H1 (cell line): Measurements from ENCODE around the gene UHRF1. TPM values are rescaled to one million over a fixed set of nuclear protein-coding genes. Genes with fewer than 3 reads are reported as not detected.
"Not testable (repeated sequence)": the region's sequence is repeated elsewhere in the genome, so short reads cannot be mapped to it uniquely, and the experiment has no call there.

Source experiments
- CTCF ChIA-PET: fragments of 300-600 bp; sonication (Branson Sonifier 250); formaldehyde crosslinking; loops from one replicate; lab custom pipeline; 2021; ENCODE audit not compliant: partially characterized antibody; lab: Charles Lee
- POLR2A ChIA-PET: fragments of 300-600 bp; sonication (Branson Sonifier 250); formaldehyde crosslinking; loops from one replicate; lab custom pipeline; 2021; ENCODE audit warnings: inconsistent platforms; ENCODE audit not compliant: partially characterized antibody; lab: Charles Lee
- DNase-seq, 2 experiments: peaks; one replicate each; pipeline versions ENCODE4 v3.0.0 to v3.0.0-alpha.2; 2010 to 2022; ENCODE audit warnings: low spot score in 2 of 2, low read depth in 1 of 2, mixed read lengths in 1 of 2
- FAIRE-seq: peaks from 2 replicates; lab custom pipeline; 2011; peaks lifted over from hg19 to GRCh38; lab: Jason Lieb, UNC
- H2AFZ ChIP-seq: 2 replicates; pipeline ENCODE4 v1.8.1; 2012; ENCODE audit warnings: low read length, inconsistent platforms
- H2AK5ac ChIP-seq: 2 replicates; pipeline ENCODE4 v1.6.1; 2013; ENCODE audit warnings: low read depth, low read length
- H2BK120ac ChIP-seq: replicated peaks from 2 replicates; pipeline ENCODE3; 2013; ENCODE audit warnings: low read depth, low read length, inconsistent platforms
- H2BK12ac ChIP-seq: 2 replicates; pipeline ENCODE4 v1.6.1; 2013; ENCODE audit warnings: low read depth, low read length
- H2BK15ac ChIP-seq: 2 replicates; pipeline ENCODE4 v1.6.1; 2013; ENCODE audit warnings: low read length
- H2BK20ac ChIP-seq: 2 replicates; pipeline ENCODE4 v1.6.1; 2013; ENCODE audit warnings: low read length
- H2BK5ac ChIP-seq: 2 replicates; pipeline ENCODE4 v1.6.1; 2013; ENCODE audit warnings: low read depth, low read length
- H3K14ac ChIP-seq: 2 replicates; pipeline ENCODE4 v1.6.1; 2013; ENCODE audit warnings: inconsistent platforms; ENCODE audit not compliant: insufficient read length
- H3K18ac ChIP-seq: 2 replicates; pipeline ENCODE4 v1.6.1; 2013; ENCODE audit warnings: low read length; ENCODE audit errors: extremely low read depth
- H3K23ac ChIP-seq: 2 replicates; pipeline ENCODE4 v1.6.1; 2013; ENCODE audit warnings: inconsistent platforms; ENCODE audit not compliant: insufficient read length
- H3K23me2 ChIP-seq: 2 replicates; pipeline ENCODE4 v1.6.1; 2013; ENCODE audit warnings: low read depth, low read length
- H3K27ac ChIP-seq: 2 replicates; pipeline ENCODE4 v1.6.1; 2011; ENCODE audit warnings: low read depth, low read length, inconsistent platforms
- H3K27me3 ChIP-seq, 4 experiments: replicated peaks in 1 of 4; 1 replicate in 1 of 4; 2 replicates in 3 of 4; pipeline versions ENCODE4 v1.6.1 to v1.8.1; 2011 to 2013; ENCODE audit warnings: low read length in 3 of 4, mild to moderate bottlenecking in 3 of 4, inconsistent platforms in 2 of 4, mixed read lengths in 2 of 4, moderate library complexity in 1 of 4; ENCODE audit not compliant: control insufficient read depth in 3 of 4, insufficient read depth in 3 of 4; ENCODE audit errors: extremely low read depth in 1 of 4
- H3K36me3 ChIP-seq, 4 experiments: 2 replicates each; pipeline versions ENCODE4 v1.6.1 to v1.8.1; 2011 to 2013; ENCODE audit warnings: mild to moderate bottlenecking in 4 of 4, low read length in 3 of 4, moderate library complexity in 2 of 4, control low read depth in 1 of 4, inconsistent platforms in 1 of 4; ENCODE audit not compliant: insufficient read depth in 4 of 4, control insufficient read depth in 2 of 4
- H3K4ac ChIP-seq: replicated peaks from 2 replicates; pipeline ENCODE3; 2013; ENCODE audit warnings: low read length, low read depth, mixed read lengths, inconsistent platforms; ENCODE audit not compliant: insufficient read length
- H3K4me1 ChIP-seq, 4 experiments: replicated peaks in 1 of 4; 1 replicate in 1 of 4; 2 replicates in 3 of 4; pipeline versions ENCODE4 v1.6.1 to v1.8.1; 2011 to 2013; ENCODE audit warnings: low read length in 3 of 4, inconsistent platforms in 2 of 4, mixed read lengths in 1 of 4; ENCODE audit not compliant: insufficient read depth in 4 of 4, control insufficient read depth in 3 of 4
- H3K4me2 ChIP-seq, 2 experiments: 2 replicates each; pipeline versions ENCODE4 v1.6.1 to v1.8.1; 2011 to 2013; ENCODE audit warnings: low read depth in 2 of 2, low read length in 2 of 2, control low read depth in 1 of 2, inconsistent platforms in 1 of 2, mild to moderate bottlenecking in 1 of 2; ENCODE audit not compliant: insufficient read depth in 1 of 2
- H3K4me3 ChIP-seq, 4 experiments: fragments of 200-600, 300-600 bp in 1 of 4; sonication (generic), shearing (Covaris generic), sonication (Bioruptor Twin) in 1 of 4; 2 replicates each; pipeline versions ENCODE4 v1.5.1 to v1.8.1; 2011 to 2016; ENCODE audit warnings: low read length in 4 of 4, low read depth in 3 of 4, control low read depth in 2 of 4, inconsistent platforms in 2 of 4, mild to moderate bottlenecking in 2 of 4, mixed read lengths in 1 of 4, moderate library complexity in 1 of 4; ENCODE audit not compliant: insufficient read depth in 2 of 4; ENCODE audit errors: extremely low read depth in 1 of 4
- H3K56ac ChIP-seq: replicated peaks from 2 replicates; pipeline ENCODE3; 2013; ENCODE audit warnings: low read depth, mild to moderate bottlenecking, mixed read lengths, low read length, inconsistent platforms; ENCODE audit not compliant: insufficient read length
- H3K79me1 ChIP-seq: 2 replicates; pipeline ENCODE4 v1.6.1; 2013; ENCODE audit warnings: low read depth, low read length, control low read depth
- H3K79me2 ChIP-seq, 2 experiments: 2 replicates each; pipeline versions ENCODE4 v1.6.1 to v1.8.1; 2012 to 2013; ENCODE audit warnings: low read length in 2 of 2, mild to moderate bottlenecking in 2 of 2, inconsistent platforms in 1 of 2; ENCODE audit not compliant: insufficient read depth in 2 of 2, control insufficient read depth in 1 of 2
- H3K9ac ChIP-seq, 4 experiments: replicated peaks in 1 of 4; 1 replicate in 1 of 4; 2 replicates in 3 of 4; pipeline versions ENCODE4 v1.6.1 to v1.8.1; 2011 to 2013; ENCODE audit warnings: low read depth in 3 of 4, low read length in 3 of 4, control low read depth in 2 of 4, mild to moderate bottlenecking in 2 of 4, moderate library complexity in 2 of 4, inconsistent platforms in 1 of 4; ENCODE audit errors: extremely low read depth in 1 of 4
- H3K9me3 ChIP-seq, 2 experiments: 2 replicates each; pipeline versions ENCODE4 v1.6.1 to v1.8.1; 2012 to 2013; ENCODE audit warnings: mild to moderate bottlenecking in 2 of 2, moderate library complexity in 2 of 2, control low read depth in 1 of 2, inconsistent platforms in 1 of 2, low read depth in 1 of 2, low read length in 1 of 2, mixed read lengths in 1 of 2; ENCODE audit not compliant: insufficient read depth in 2 of 2
- H4K20me1 ChIP-seq, 2 experiments: replicated peaks in 1 of 2; 2 replicates each; pipeline versions ENCODE3 to v1.8.1; 2011 to 2013; ENCODE audit warnings: inconsistent platforms in 2 of 2, low read length in 2 of 2, mild to moderate bottlenecking in 1 of 2; ENCODE audit not compliant: insufficient read depth in 2 of 2, control insufficient read depth in 1 of 2
- H4K5ac ChIP-seq: 2 replicates; pipeline ENCODE4 v1.6.1; 2013; ENCODE audit warnings: low read length, low read depth, mixed read lengths, inconsistent platforms; ENCODE audit not compliant: insufficient read length
- H4K8ac ChIP-seq: 2 replicates; pipeline ENCODE4 v1.8.0; 2013; ENCODE audit warnings: mild to moderate bottlenecking, moderate library complexity, low read length, inconsistent platforms; ENCODE audit not compliant: insufficient read depth; ENCODE audit errors: extremely low read depth
- H4K91ac ChIP-seq: replicated peaks from 2 replicates; pipeline ENCODE3; 2013; ENCODE audit warnings: low read length, mixed read lengths, inconsistent platforms; ENCODE audit not compliant: insufficient read length
- WGBS, 2 experiments: shearing (Covaris generic) in 1 of 2; methylation state at CpG; one replicate each; pipeline versions ENCODE4 v1.1.6 to v1.1.7; 2013 to 2015; ENCODE audit warnings: low lambda C conversion rate in 2 of 2, mixed read lengths in 2 of 2, inconsistent platforms in 1 of 2, low coverage in 1 of 2, missing lambda C conversion rate in 1 of 2; ENCODE audit not compliant: insufficient replicate concordance in 2 of 2, insufficient coverage in 1 of 2, insufficient read length in 1 of 2; ENCODE audit errors: extremely low coverage in 1 of 2, missing lambda C conversion rate in 1 of 2; 5-methylcytosine and 5-hydroxymethylcytosine counted together
- polyA plus RNA-seq, 7 experiments: library from polyadenylated mRNA; depleted of rRNA in 3 of 7; stranded (reverse) in 5 of 7; unstranded in 2 of 7; fragments of >200 nt in 5 of 7; fragments of 200-250 nt in 2 of 7; gene quantifications; 1 replicate in 5 of 7; 2 replicates in 1 of 7; 4 replicates in 1 of 7; pipeline versions ENCODE4 v1.2.1 to v1.2.3, GENCODE V29; 2011 to 2013; ENCODE audit warnings: missing spikeins in 2 of 7, mixed read lengths in 2 of 7
- total RNA-seq: library from RNA; stranded (reverse); fragmentation: NEBNext Ultra II Directional; extraction: Animal tissue kit (Norgen Biotek cat#: 25700); gene quantifications from 2 replicates; pipeline ENCODE4 v1.2.1, GENCODE V29; 2021

UHRF1 gene
- total and polyA plus RNA-seq, 2 of the 8 experiments (the other 6 are each of a cell fraction or from before 2014, with no cell fraction given): 14.7 to 65.8 TPM

DNA sequence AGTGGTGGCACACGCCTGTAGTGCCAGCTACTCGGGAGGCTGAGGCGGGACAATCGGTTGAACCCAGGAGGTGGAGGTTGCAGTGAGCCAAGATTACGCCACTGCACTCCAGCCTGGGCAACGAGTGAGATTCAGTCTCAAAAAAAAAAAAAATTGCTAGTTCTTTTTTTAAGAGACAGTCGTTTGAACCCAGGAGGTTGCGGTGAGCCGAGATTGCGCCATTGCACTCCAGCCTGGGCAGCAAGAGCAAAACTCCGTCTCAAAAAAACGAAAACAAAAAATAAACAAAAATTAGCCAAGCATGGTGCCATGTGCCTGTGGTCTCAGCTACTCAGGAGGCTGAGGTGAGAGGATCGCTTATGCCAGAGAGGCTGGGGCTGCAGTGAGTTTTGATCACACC lies 8.4 kb upstream of the UHRF1 start:
- WGBS, 2 experiments: 89% methylated on average over 13 of the region's 13 CpGs; no CpG with 5 or more reads in 1 of the 2 experiments
- H2BK20ac ChIP-seq, H3K56ac ChIP-seq, H2AK5ac ChIP-seq, DNase-seq, H4K91ac ChIP-seq, H3K4me3 ChIP-seq, H3K18ac ChIP-seq, FAIRE-seq, H3K79me1 ChIP-seq, H4K20me1 ChIP-seq, H3K9me3 ChIP-seq, H3K4ac ChIP-seq, H3K14ac ChIP-seq, H3K23ac ChIP-seq, POLR2A ChIA-PET, H4K5ac ChIP-seq, H3K4me1 ChIP-seq, H3K4me2 ChIP-seq, H2BK5ac ChIP-seq, H3K36me3 ChIP-seq, H3K27me3 ChIP-seq, H3K23me2 ChIP-seq, H2BK15ac ChIP-seq, H2BK12ac ChIP-seq, H4K8ac ChIP-seq, H3K27ac ChIP-seq, H3K9ac ChIP-seq, H2AFZ ChIP-seq, H2BK120ac ChIP-seq, H3K79me2 ChIP-seq: not testable (repeated sequence)
- CTCF ChIA-PET: interaction anchor here (0.7 kb wide), 1 partner anchor 53 kb away, joined by 3 read pairs; no protein-coding TSS in a partner anchor
